ENCODE measurements around the gene PMFBP1. TPM values are rescaled to one million over a fixed set of nuclear protein-coding genes. Genes with fewer than 3 reads are reported as not detected.

Gene PMFBP1
- total RNA-seq, 1 experiment from 2014 or later = 2.7 TPM

DNA sequence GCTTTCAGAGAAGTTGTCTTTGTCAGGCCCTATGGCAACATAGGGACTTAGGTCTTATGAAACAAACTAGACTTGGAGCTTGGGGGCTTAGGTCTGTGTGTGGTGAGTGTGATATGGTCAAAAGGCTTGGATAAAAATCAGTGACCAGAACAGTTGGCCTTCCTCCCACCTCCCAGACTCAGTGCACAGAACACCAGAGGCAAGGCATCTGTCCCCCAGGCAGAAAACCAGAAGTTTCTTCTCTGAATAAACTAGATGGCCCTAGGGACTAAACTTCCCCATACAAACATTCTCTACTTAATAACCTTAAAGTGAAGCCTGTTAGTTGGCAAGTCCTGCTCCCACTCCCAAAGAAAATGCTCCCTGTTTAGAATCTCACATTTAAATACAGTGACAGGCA, 39.2 kb upstream of the PMFBP1 start:
- Histone ChIP-seq H2BK20ac (ENCODE audit: low read depth, low read length, poor library complexity, severe bottlenecking) (no peak overlapping the region), H3K23ac (ENCODE audit: insufficient read length, low read depth, low read length) (no peak overlapping the region), H3K14ac (ENCODE audit: insufficient read depth, low read length) (no peak overlapping the region), H2AK5ac (ENCODE audit: insufficient read length, low read length) (no peak overlapping the region), H3K18ac (ENCODE audit: insufficient read length, low read depth, low read length) (no peak overlapping the region), H3K27ac (ENCODE audit: insufficient read length, low read depth, low read length) (no peak overlapping the region), H2BK15ac (ENCODE audit: low read depth, low read length) (no peak overlapping the region), H4K20me1 (ENCODE audit: control insufficient read depth, insufficient read depth, insufficient read length) (no peaks in the 10 kb centered on the region), H2AFZ (ENCODE audit: low read length) (no peak overlapping the region), H3K9ac (ENCODE audit: extremely low read depth, insufficient read length, low read length) (no peak overlapping the region), H2BK5ac (ENCODE audit: insufficient read length, low read length) (no peak overlapping the region), H3K79me2 (ENCODE audit: insufficient read depth, low read length) (no peaks in the 10 kb centered on the region), H3K27me3 (ENCODE audit: insufficient read depth, low read length) (no peaks in the 10 kb centered on the region), H3K4me1 (ENCODE audit: insufficient read depth, low read length) (no peaks in the 10 kb centered on the region), H4K8ac (replicated peaks; ENCODE audit: insufficient read length, low read depth, low read length) (no peak overlapping the region), H4K91ac (ENCODE audit: insufficient read length, low read depth, low read length) (no peak overlapping the region), H2BK120ac (ENCODE audit: low read depth, low read length, poor library complexity, severe bottlenecking) (no peak overlapping the region), H2BK12ac (ENCODE audit: insufficient read length, low read depth, low read length) (no peak overlapping the region), H3K23me2 (ENCODE audit: insufficient read length, low read depth, low read length, poor library complexity, severe bottlenecking) (no peaks in the 10 kb centered on the region), H3K4ac (ENCODE audit: low read depth, low read length) (no peak overlapping the region), H3K4me2 (ENCODE audit: insufficient read depth, insufficient read length, low read length) (no peak overlapping the region), H3K56ac (ENCODE audit: insufficient read length, low read depth, low read length) (no peak overlapping the region), H4K5ac (ENCODE audit: insufficient read length, low read depth, low read length) (no peak overlapping the region), H3K79me1 (ENCODE audit: insufficient read depth, low read depth, low read length, poor library complexity, severe bottlenecking) (no peaks in the 10 kb centered on the region), H3T11ph (ENCODE audit: low read length) (no peak overlapping the region), H3K9me3 (ENCODE audit: control insufficient read depth, low read depth, low read length) (no peaks in the 10 kb centered on the region)
- TF ChIP-seq, protein P1, sequence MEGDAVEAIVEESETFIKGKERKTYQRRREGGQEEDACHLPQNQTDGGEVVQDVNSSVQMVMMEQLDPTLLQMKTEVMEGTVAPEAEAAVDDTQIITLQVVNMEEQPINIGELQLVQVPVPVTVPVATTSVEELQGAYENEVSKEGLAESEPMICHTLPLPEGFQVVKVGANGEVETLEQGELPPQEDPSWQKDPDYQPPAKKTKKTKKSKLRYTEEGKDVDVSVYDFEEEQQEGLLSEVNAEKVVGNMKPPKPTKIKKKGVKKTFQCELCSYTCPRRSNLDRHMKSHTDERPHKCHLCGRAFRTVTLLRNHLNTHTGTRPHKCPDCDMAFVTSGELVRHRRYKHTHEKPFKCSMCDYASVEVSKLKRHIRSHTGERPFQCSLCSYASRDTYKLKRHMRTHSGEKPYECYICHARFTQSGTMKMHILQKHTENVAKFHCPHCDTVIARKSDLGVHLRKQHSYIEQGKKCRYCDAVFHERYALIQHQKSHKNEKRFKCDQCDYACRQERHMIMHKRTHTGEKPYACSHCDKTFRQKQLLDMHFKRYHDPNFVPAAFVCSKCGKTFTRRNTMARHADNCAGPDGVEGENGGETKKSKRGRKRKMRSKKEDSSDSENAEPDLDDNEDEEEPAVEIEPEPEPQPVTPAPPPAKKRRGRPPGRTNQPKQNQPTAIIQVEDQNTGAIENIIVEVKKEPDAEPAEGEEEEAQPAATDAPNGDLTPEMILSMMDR (conservative IDR thresholded peaks at IDR 0.05) = no peak
- H3K36me3 Mint-ChIP-seq (ENCODE audit: insufficient read depth in 1 of 3, low read depth in 3 of 3) = peaks cover 2 to 11% (median 5%) of the 10 kb centered on the region in 3 experiments; a peak in 3 of 7 replicates
- H3K4me1 Mint-ChIP-seq = peaks cover 7 to 8% of the 10 kb centered on the region in 2 experiments
- H3K27me3 Mint-ChIP-seq (ENCODE audit: low read depth) = no peaks in the 10 kb centered on the region; the same call in 1 of the 2 replicates
- no peak overlapping the region for H3K27ac Mint-ChIP-seq
- H3K9me3 Mint-ChIP-seq = peaks cover 11 to 12% of the 10 kb centered on the region in 2 experiments
- DNase-seq = no peak
- H3K4me3 Mint-ChIP-seq = no peak overlapping the region
